ENCODE measurements around the gene MYBPHL. TPM values are rescaled to one million over a fixed set of nuclear protein-coding genes. Genes with fewer than 3 reads are reported as not detected.

The MYBPHL gene
- total and polyA plus RNA-seq, 2 of the 13 experiments (the other 11 are each of a cell fraction or from before 2014, with no cell fraction given) = 3.7 to 3.8 TPM

GRCh38 chr1:109277434-109278204 is 29.2 kb downstream of the MYBPHL start (continued):
- TF ChIP-seq RERE (CRISPR knock-in tag; IDR thresholded peaks at IDR 0.05; ENCODE audit: low read depth) (no peak), PLRG1 (conservative IDR thresholded peaks at IDR 0.05) (no peak), SRSF4 (IDR thresholded peaks at IDR 0.05; ENCODE audit: low read depth, low read length, poor library complexity, severe bottlenecking) (no peak), ZNF232 (CRISPR knock-in tag; IDR thresholded peaks at IDR 0.05; ENCODE audit: borderline replicate concordance) (no peak), ZNF264 (CRISPR knock-in tag; IDR thresholded peaks at IDR 0.05) (no peak), ZNF776 (CRISPR knock-in tag; IDR thresholded peaks at IDR 0.05) (no peak), TFAP4 (IDR thresholded peaks at IDR 0.05; ENCODE audit: borderline replicate concordance, low read depth) (peak; percentile 31; the same call in 1 of the 2 replicates), GFI1 (CRISPR knock-in tag; IDR thresholded peaks at IDR 0.05; ENCODE audit: borderline replicate concordance) (0 out of 2 replicates have a peak, but pooled peaks have one; percentile 52), ETV6 (CRISPR knock-in tag; conservative IDR thresholded peaks at IDR 0.05) (0 out of 2 replicates have a peak, but pooled peaks have one; percentile 36), CREM (IDR thresholded peaks at IDR 0.05) (no peak), CREM (CRISPR knock-in tag; IDR thresholded peaks at IDR 0.05) (no peak), GMEB2 (CRISPR knock-in tag; IDR thresholded peaks at IDR 0.05; ENCODE audit: low read depth) (no peak), ZNF788 (CRISPR knock-in tag; IDR thresholded peaks at IDR 0.05; ENCODE audit: borderline replicate concordance) (peak; percentile 82; the same call in 1 of the 2 replicates), ZBTB21 (CRISPR knock-in tag; IDR thresholded peaks at IDR 0.05) (no peak), ZFX (CRISPR knock-in tag; IDR thresholded peaks at IDR 0.05; ENCODE audit: low read depth) (peak; percentile 57), ZNF274 (CRISPR knock-in tag; IDR thresholded peaks at IDR 0.05) (peak; percentile 40; the same call in 1 of the 2 replicates), DRAP1 (CRISPR knock-in tag; IDR thresholded peaks at IDR 0.05) (peak; percentile 36; the same call in 1 of the 2 replicates), RAD21 (CRISPR knock-in tag; IDR thresholded peaks at IDR 0.05) (peak; percentile 93), ZKSCAN8 (CRISPR knock-in tag; IDR thresholded peaks at IDR 0.05; ENCODE audit: borderline replicate concordance) (peak; percentile 78; the same call in 1 of the 2 replicates), ZMYM4 (CRISPR knock-in tag; IDR thresholded peaks at IDR 0.05) (peak; percentile 78; the same call in 1 of the 2 replicates), EHMT2 (IDR thresholded peaks at IDR 0.05; ENCODE audit: borderline replicate concordance, low read depth, low read length) (no peak), FOSL2 (CRISPR knock-in tag; IDR thresholded peaks at IDR 0.05) (peak; percentile 54; the same call in 1 of the 2 replicates)
